H9 (cell line): ENCODE measurements around the gene DSCAM. TPM values are rescaled to one million over a fixed set of nuclear protein-coding genes. Genes with fewer than 3 reads are reported as not detected.

Experiments used
- DNase-seq: peaks from one replicate; pipeline ENCODE4 v3.0.0-alpha.2; 2017
- H2AFZ ChIP-seq: one replicate; pipeline ENCODE4 v1.6.1; 2013; ENCODE audit warnings: mild to moderate bottlenecking, low read length, control low read depth, moderate library complexity
- H2AK5ac ChIP-seq: 2 replicates; pipeline ENCODE4 v1.6.1; 2013; ENCODE audit warnings: low read length, control low read depth, mixed read lengths; ENCODE audit not compliant: insufficient read length
- H2BK120ac ChIP-seq: one replicate; pipeline ENCODE4 v1.6.1; 2013; ENCODE audit warnings: low read depth, mild to moderate bottlenecking, low read length, control low read depth, inconsistent platforms; ENCODE audit not compliant: poor library complexity, severe bottlenecking
- H2BK12ac ChIP-seq: 2 replicates; pipeline ENCODE4 v1.6.1; 2013; ENCODE audit warnings: low read length, control low read depth, mixed read lengths, low read depth; ENCODE audit not compliant: insufficient read length
- H2BK15ac ChIP-seq: 2 replicates; pipeline ENCODE4 v1.6.1; 2013; ENCODE audit warnings: low read depth, low read length, control low read depth
- H2BK20ac ChIP-seq: one replicate; pipeline ENCODE4 v1.6.1; 2013; ENCODE audit warnings: low read depth, mild to moderate bottlenecking, low read length, control low read depth, inconsistent platforms; ENCODE audit not compliant: poor library complexity, severe bottlenecking
- H2BK5ac ChIP-seq: 2 replicates; pipeline ENCODE4 v1.6.1; 2013; ENCODE audit warnings: low read length, control low read depth, mixed read lengths; ENCODE audit not compliant: insufficient read length
- H3K14ac ChIP-seq: 2 replicates; pipeline ENCODE4 v1.6.1; 2013; ENCODE audit warnings: low read length, control low read depth; ENCODE audit not compliant: insufficient read depth
- H3K18ac ChIP-seq: 2 replicates; pipeline ENCODE4 v1.6.1; 2013; ENCODE audit warnings: low read depth, mild to moderate bottlenecking, mixed read lengths, low read length, control low read depth; ENCODE audit not compliant: insufficient read length
- H3K23ac ChIP-seq: 2 replicates; pipeline ENCODE4 v1.6.1; 2013; ENCODE audit warnings: low read length, control low read depth, mixed read lengths, low read depth; ENCODE audit not compliant: insufficient read length
- H3K23me2 ChIP-seq: 2 replicates; pipeline ENCODE4 v1.6.1; 2013; ENCODE audit warnings: low read depth, mild to moderate bottlenecking, mixed read lengths, low read length, control low read depth; ENCODE audit not compliant: insufficient read length, poor library complexity, severe bottlenecking
- H3K27ac ChIP-seq: 2 replicates; pipeline ENCODE4 v1.5.1; 2013; ENCODE audit warnings: low read length, control low read depth, mixed read lengths, low read depth; ENCODE audit not compliant: insufficient read length
- H3K27me3 ChIP-seq: 2 replicates; pipeline ENCODE4 v1.6.1; 2013; ENCODE audit warnings: low read length, control low read depth, inconsistent platforms; ENCODE audit not compliant: insufficient read depth
- H3K4ac ChIP-seq: 2 replicates; pipeline ENCODE4 v1.6.1; 2013; ENCODE audit warnings: low read depth, mild to moderate bottlenecking, control low read depth, inconsistent platforms, low read length, moderate library complexity
- H3K4me1 ChIP-seq: 2 replicates; pipeline ENCODE4 v1.6.1; 2013; ENCODE audit warnings: low read length, control low read depth, inconsistent platforms; ENCODE audit not compliant: insufficient read depth
- H3K4me2 ChIP-seq: 2 replicates; pipeline ENCODE4 v1.6.1; 2013; ENCODE audit warnings: low read length, control low read depth, mixed read lengths; ENCODE audit not compliant: insufficient read length, insufficient read depth
- H3K56ac ChIP-seq: 2 replicates; pipeline ENCODE4 v1.6.1; 2013; ENCODE audit warnings: low read depth, mild to moderate bottlenecking, mixed read lengths, low read length, control low read depth; ENCODE audit not compliant: insufficient read length
- H3K79me1 ChIP-seq: 2 replicates; pipeline ENCODE4 v1.6.1; 2013; ENCODE audit warnings: low read depth, mild to moderate bottlenecking, moderate library complexity, low read length, control low read depth, inconsistent platforms; ENCODE audit not compliant: insufficient read depth, poor library complexity, severe bottlenecking
- H3K79me2 ChIP-seq: 2 replicates; pipeline ENCODE4 v1.6.1; 2013; ENCODE audit warnings: low read length, control low read depth, inconsistent platforms; ENCODE audit not compliant: insufficient read depth
- H3K9ac ChIP-seq: 2 replicates; pipeline ENCODE4 v1.6.1; 2013; ENCODE audit warnings: low read length, control low read depth, mixed read lengths; ENCODE audit not compliant: insufficient read length; ENCODE audit errors: extremely low read depth
- H3K9me3 ChIP-seq: one replicate; pipeline ENCODE4 v1.6.1; 2013; ENCODE audit warnings: low read depth, low read length, inconsistent platforms; ENCODE audit not compliant: control insufficient read depth
- H3T11ph ChIP-seq: one replicate; pipeline ENCODE4 v1.6.1; 2013; ENCODE audit warnings: mild to moderate bottlenecking, low read length, control low read depth, inconsistent platforms
- H4K20me1 ChIP-seq: one replicate; pipeline ENCODE4 v1.6.1; 2013; ENCODE audit not compliant: control insufficient read depth, insufficient read length, insufficient read depth
- H4K5ac ChIP-seq: 2 replicates; pipeline ENCODE4 v1.6.1; 2013; ENCODE audit warnings: low read depth, mild to moderate bottlenecking, mixed read lengths, low read length, control low read depth; ENCODE audit not compliant: insufficient read length
- H4K8ac ChIP-seq: replicated peaks from 2 replicates; pipeline ENCODE4 v1.6.1; 2013; ENCODE audit warnings: low read length, control low read depth, mixed read lengths, low read depth; ENCODE audit not compliant: insufficient read length
- H4K91ac ChIP-seq: 2 replicates; pipeline ENCODE4 v1.6.1; 2013; ENCODE audit warnings: low read depth, mild to moderate bottlenecking, moderate library complexity, mixed read lengths, low read length, control low read depth; ENCODE audit not compliant: insufficient read length
- H3K27ac Mint-ChIP-seq, 3 experiments: 2 replicates in 2 of 3; 3 replicates in 1 of 3; pipeline ENCODE4 v1.8.0; 2020 to 2021; ENCODE audit warnings: mixed read lengths in 3 of 3, mild to moderate bottlenecking in 1 of 3, moderate library complexity in 1 of 3
- H3K27me3 Mint-ChIP-seq: 2 replicates; pipeline ENCODE4 v1.8.0; 2021; ENCODE audit warnings: low read depth, mild to moderate bottlenecking, moderate library complexity, mixed read lengths
- H3K36me3 Mint-ChIP-seq, 3 experiments: 2 replicates in 2 of 3; 3 replicates in 1 of 3; pipeline ENCODE4 v1.8.0; 2020 to 2021; ENCODE audit warnings: low read depth in 3 of 3, mixed read lengths in 3 of 3; ENCODE audit not compliant: insufficient read depth in 1 of 3
- H3K4me1 Mint-ChIP-seq, 2 experiments: 2 replicates each; pipeline ENCODE4 v1.8.0; 2020; ENCODE audit warnings: mixed read lengths in 2 of 2
- H3K4me3 Mint-ChIP-seq, 2 experiments: 2 replicates in 1 of 2; 3 replicates in 1 of 2; pipeline ENCODE4 v1.8.0; 2020 to 2021; ENCODE audit warnings: mild to moderate bottlenecking in 2 of 2, mixed read lengths in 2 of 2, moderate library complexity in 1 of 2
- H3K9me3 Mint-ChIP-seq, 2 experiments: 2 replicates in 1 of 2; 3 replicates in 1 of 2; pipeline ENCODE4 v1.8.0; 2020; ENCODE audit warnings: mild to moderate bottlenecking in 2 of 2, mixed read lengths in 2 of 2, moderate library complexity in 1 of 2
- WGBS: extraction: QIAGEN DNeasy Blood & Tissue Kit; methylation state at CpG from one replicate; pipeline ENCODE4 v1.1.7; 2013; ENCODE audit warnings: missing lambda C conversion rate, low lambda C conversion rate, mixed read lengths; ENCODE audit not compliant: insufficient read length; ENCODE audit errors: extremely low coverage; 5-methylcytosine and 5-hydroxymethylcytosine counted together
- total RNA-seq: library from RNA; stranded (reverse); gene quantifications from 2 replicates; pipeline ENCODE4 v1.2.1, GENCODE V29; 2021
- TF ChIP-seq, protein P1 (sequence below): fragments of 200-600 bp; sonication (generic); conservative IDR thresholded peaks from 3 replicates; pipeline ENCODE4 v1.8.0; 2021; ENCODE audit warnings: antibody characterized with exemption, mild to moderate bottlenecking

Gene DSCAM
- total RNA-seq, 1 experiment from 2014 or later = 0.17 TPM

DNA sequence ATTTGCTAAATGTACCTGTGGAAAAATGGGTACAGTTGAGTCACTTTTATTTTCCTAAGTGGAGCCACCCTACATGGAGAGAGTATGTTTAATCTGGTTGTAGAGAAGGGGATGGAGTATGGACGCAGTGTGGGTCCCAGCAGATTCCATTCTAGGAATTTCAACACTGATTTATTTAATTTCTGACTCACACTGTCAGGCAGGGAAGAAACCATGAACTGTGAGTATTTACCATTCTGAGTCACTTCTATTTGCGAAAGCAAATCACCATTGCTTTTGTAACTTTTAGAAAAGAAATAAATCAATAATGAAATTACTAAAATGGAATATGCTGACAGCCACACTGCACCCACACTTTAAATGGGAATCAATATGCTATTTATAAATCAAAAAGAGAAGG, 339.0 kb downstream of the DSCAM start:
- no CpG with 5 or more reads among the region's 2 CpGs for WGBS
- H3K23me2 ChIP-seq = no peaks in the 10 kb centered on the region
- no peak overlapping the region for H3K14ac ChIP-seq
- H3K9ac ChIP-seq = no peak overlapping the region
- H2BK5ac ChIP-seq = no peak overlapping the region
- no peak overlapping the region for H2BK12ac ChIP-seq
- no peak overlapping the region for H3K4ac ChIP-seq
- no peaks in the 10 kb centered on the region for H3K4me1 ChIP-seq
- no peak overlapping the region for H2AFZ ChIP-seq
- no peaks in the 10 kb centered on the region for H3K9me3 ChIP-seq
- no peak for DNase-seq
- H3K4me3 Mint-ChIP-seq = no peak overlapping the region
- H4K91ac ChIP-seq = no peak overlapping the region
- no peak overlapping the region for H4K8ac ChIP-seq
- no peaks in the 10 kb centered on the region for H3K27me3 Mint-ChIP-seq
- no peak overlapping the region for H2BK120ac ChIP-seq
- no peak overlapping the region for H2AK5ac ChIP-seq
- H3K79me2 ChIP-seq = no peaks in the 10 kb centered on the region
- H2BK15ac ChIP-seq = no peak overlapping the region
- H3K27ac Mint-ChIP-seq = no peak overlapping the region; a peak in 1 of 7 replicates
- no peaks in the 10 kb centered on the region for H4K20me1 ChIP-seq
- H2BK20ac ChIP-seq = no peak overlapping the region
- H3K18ac ChIP-seq = no peak overlapping the region
- no peak overlapping the region for H3K4me2 ChIP-seq
- no peak overlapping the region for H3T11ph ChIP-seq
- no peak overlapping the region for H3K56ac ChIP-seq
- H3K27me3 ChIP-seq = no peaks in the 10 kb centered on the region
- H3K9me3 Mint-ChIP-seq = no peaks in the 10 kb centered on the region
- no peak overlapping the region for H3K23ac ChIP-seq
- H4K5ac ChIP-seq = no peak overlapping the region
- no peaks in the 10 kb centered on the region for H3K79me1 ChIP-seq
- no peaks in the 10 kb centered on the region for H3K36me3 Mint-ChIP-seq
- H3K27ac ChIP-seq = no peak overlapping the region
- TF ChIP-seq, protein P1, sequence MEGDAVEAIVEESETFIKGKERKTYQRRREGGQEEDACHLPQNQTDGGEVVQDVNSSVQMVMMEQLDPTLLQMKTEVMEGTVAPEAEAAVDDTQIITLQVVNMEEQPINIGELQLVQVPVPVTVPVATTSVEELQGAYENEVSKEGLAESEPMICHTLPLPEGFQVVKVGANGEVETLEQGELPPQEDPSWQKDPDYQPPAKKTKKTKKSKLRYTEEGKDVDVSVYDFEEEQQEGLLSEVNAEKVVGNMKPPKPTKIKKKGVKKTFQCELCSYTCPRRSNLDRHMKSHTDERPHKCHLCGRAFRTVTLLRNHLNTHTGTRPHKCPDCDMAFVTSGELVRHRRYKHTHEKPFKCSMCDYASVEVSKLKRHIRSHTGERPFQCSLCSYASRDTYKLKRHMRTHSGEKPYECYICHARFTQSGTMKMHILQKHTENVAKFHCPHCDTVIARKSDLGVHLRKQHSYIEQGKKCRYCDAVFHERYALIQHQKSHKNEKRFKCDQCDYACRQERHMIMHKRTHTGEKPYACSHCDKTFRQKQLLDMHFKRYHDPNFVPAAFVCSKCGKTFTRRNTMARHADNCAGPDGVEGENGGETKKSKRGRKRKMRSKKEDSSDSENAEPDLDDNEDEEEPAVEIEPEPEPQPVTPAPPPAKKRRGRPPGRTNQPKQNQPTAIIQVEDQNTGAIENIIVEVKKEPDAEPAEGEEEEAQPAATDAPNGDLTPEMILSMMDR = no peak
- no peaks in the 10 kb centered on the region for H3K4me1 Mint-ChIP-seq
